Activated T-helper 17 cell treated with anti-CD3 and anti-CD28 coated beads, Interleukin-2, amount 50 U/mL, for 72 hours (primary cell): Measurements from ENCODE around the gene PRKCH. TPM values are rescaled to one million over a fixed set of nuclear protein-coding genes. Genes with fewer than 3 reads are reported as not detected.

Experiments used
- ATAC-seq: fragments of 150-1000 bp; cut with Tn5 transposase; replicated peaks from 2 replicates; pipeline ENCODE4 v1.10.0; 2021; ENCODE audit warnings: mild to moderate bottlenecking, moderate library complexity
- H3K27ac Mint-ChIP-seq: one replicate; pipeline ENCODE4 v1.8.0; 2022; ENCODE audit warnings: mixed read lengths
- H3K27me3 Mint-ChIP-seq: one replicate; pipeline ENCODE4 v1.8.0; 2022; ENCODE audit warnings: mixed read lengths
- H3K36me3 Mint-ChIP-seq: one replicate; pipeline ENCODE4 v1.8.0; 2022; ENCODE audit warnings: low read depth, mild to moderate bottlenecking, mixed read lengths
- H3K4me1 Mint-ChIP-seq: one replicate; pipeline ENCODE4 v1.8.0; 2022; ENCODE audit warnings: mixed read lengths
- H3K4me3 Mint-ChIP-seq: one replicate; pipeline ENCODE4 v1.8.0; 2022; ENCODE audit warnings: mild to moderate bottlenecking, mixed read lengths
- H3K9me3 Mint-ChIP-seq: one replicate; pipeline ENCODE4 v1.8.0; 2022; ENCODE audit warnings: mixed read lengths
- total RNA-seq, 2 donors: library from RNA; stranded (reverse); gene quantifications; one replicate each; pipeline ENCODE4 v1.2.3, GENCODE V29; 2022

PRKCH gene
- total RNA-seq, 2 donors from 2014 or later: 127 to 148 TPM

DNA sequence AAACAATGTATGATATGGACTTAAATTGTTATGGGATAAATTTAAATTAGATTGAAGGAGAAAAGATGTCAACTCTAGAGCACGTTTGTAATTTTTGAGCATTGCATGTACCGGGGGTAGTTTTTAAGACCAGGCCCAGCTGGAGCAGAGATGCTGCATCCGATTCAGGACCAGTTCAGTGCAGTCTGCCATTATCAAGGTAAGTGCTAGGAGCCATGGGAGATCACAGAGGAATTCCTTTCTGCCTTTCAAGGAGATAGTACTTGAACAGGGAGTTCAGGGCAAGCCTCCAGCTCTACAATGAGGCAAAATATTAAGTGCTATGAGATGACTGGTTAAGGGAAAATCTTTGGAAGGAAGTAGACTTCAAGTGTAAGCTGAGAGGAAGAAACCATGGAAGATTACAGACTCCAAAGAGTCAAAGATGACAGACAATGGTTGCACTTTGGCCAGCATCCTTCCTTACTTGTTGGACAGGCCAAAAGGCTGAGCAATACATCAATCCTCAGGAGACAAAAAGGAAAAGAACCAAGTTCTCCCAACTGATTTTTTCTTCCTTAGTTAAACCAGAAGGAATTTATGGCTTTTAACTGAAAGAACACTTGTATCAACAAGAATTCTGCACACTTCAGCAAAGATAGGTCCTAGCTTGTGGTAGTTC is 260.7 kb downstream of the PRKCH start:
- no peak for ATAC-seq
- Mint-ChIP-seq H3K27ac (no peak overlapping the region), H3K27me3 (no peaks in the 10 kb centered on the region)

DNA sequence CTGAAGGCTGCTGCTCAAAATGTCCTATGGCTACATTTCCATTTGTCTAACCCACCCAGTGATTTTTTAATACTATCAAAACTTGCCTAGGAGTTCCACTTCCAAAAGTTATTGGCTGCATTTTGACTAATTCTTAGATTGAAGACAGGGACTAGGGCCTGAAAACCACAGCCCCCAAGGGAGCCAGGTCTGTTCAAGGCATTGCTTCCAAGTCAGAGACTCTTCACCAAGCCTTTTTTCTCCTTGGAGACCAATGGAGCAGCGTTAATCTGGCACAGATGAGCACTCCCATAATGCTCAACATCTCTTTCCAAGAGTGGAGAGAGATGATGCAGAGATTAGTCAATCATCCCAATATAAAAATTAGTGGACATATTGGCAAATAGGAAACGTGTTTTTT is 261.4 kb downstream of the PRKCH start:
- Mint-ChIP-seq H3K27ac (no peak overlapping the region), H3K27me3 (no peaks in the 10 kb centered on the region), H3K36me3 (no peaks in the 10 kb centered on the region), H3K4me3 (no peak overlapping the region), H3K4me1 (peaks cover 5% of the 10 kb centered on the region), H3K9me3 (no peaks in the 10 kb centered on the region)
- ATAC-seq: no peak

More for the DNA sequence above, 260.7 kb downstream of the PRKCH start:
- H3K4me1 Mint-ChIP-seq: peaks cover 10% of the 10 kb centered on the region
- no peaks in the 10 kb centered on the region for H3K9me3 Mint-ChIP-seq
- no peak overlapping the region for H3K4me3 Mint-ChIP-seq
- no peaks in the 10 kb centered on the region for H3K36me3 Mint-ChIP-seq

DNA sequence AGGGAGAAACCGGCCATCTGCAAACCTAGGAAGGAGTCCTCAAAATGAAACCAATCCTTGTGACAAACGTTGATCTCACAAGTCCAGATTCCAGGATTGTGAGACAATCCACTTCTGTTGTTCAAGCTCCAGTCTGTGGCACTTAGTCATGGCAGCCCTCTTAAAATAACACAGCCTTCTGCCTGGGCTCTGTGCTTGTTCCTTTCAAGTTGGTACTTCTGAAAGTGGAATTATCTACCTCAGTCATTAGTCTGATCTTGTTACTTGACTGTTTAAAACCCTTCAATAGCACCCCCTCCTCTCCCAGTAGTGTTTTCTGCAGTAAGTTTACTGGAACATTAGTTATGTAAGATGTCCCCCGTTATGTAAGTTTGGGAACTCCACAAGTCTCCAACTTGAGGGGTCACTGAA is 263.0 kb downstream of the PRKCH start:
- Mint-ChIP-seq H3K36me3 (no peaks in the 10 kb centered on the region), H3K4me3 (no peak overlapping the region), H3K27ac (no peak overlapping the region), H3K9me3 (no peaks in the 10 kb centered on the region), H3K27me3 (no peaks in the 10 kb centered on the region), H3K4me1 (no peaks in the 10 kb centered on the region)
- ATAC-seq: no peak

DNA sequence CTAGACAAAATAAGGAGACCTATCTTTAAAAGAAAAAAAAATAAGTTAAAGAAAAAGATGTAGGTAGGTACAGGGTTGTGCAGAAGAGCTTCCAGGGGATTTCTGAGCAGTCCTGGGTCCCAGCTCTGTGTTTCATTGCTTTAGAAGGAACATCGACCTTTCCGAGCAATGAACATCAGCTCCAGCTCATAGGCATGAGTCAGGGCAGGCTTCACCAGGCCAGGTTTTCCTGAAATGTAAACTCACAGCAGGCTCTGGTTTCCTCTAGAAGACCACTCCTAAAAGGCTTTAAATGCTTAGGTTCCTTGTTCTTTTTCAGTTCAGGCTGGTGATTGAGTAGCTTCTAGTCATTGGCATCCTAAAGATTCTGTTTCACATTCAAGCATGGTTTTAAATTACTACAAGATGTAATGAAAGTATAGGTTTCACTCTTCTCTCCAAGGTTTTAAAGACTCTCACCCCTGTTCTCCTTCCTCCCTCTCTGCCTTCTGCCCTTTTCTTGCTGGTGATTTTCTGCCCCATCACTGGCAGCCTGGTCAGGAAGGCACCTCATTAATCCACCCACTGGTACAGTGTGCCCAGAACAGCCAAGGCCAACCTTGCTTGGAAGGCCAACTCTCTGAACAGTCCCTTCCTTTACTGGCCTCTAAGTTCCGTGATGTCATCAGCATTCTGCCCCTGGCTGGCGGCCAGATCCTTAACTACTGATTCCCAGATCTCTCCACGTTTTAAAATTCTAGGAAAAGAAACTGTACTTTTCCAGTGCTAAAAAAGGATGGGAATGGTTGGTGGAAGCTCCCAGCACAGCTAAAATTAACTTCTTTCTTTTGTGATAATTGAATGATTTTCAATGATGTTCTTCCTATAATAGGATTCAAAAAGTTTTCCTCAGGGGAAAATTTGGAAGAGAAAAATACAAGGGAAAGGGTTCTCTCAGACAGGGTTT is 264.5 kb downstream of the PRKCH start:
- Mint-ChIP-seq H3K9me3 (no peaks in the 10 kb centered on the region), H3K4me3 (no peak overlapping the region), H3K27me3 (no peaks in the 10 kb centered on the region), H3K27ac (no peak overlapping the region), H3K4me1 (no peaks in the 10 kb centered on the region), H3K36me3 (no peaks in the 10 kb centered on the region)
- ATAC-seq: no peak

DNA sequence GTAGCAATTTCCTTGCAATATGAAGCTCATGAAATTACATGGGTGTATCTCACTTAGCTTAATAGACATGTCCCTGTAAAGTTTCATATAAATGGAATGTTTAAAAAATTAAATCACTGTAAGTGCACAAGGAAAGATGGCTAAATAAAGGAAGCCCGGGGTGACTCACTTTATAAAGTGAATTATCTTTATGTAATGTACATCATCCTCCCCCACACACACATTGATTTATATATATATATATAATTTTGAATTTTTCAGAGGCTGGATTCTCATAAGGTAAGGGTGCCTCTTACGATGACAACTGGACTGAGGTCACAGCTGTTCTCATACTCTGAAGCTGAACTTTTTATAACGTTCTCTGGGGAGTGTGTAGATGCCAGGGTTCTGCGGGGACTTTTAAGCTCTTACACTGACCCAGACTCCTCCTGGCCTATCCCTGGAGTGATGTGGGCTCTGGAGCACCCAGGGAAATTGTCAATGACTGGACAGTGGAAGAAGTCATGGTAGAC is 265.2 kb downstream of the PRKCH start:
- no peaks in the 10 kb centered on the region for H3K9me3 Mint-ChIP-seq
- no peak overlapping the region for H3K4me3 Mint-ChIP-seq
- no peaks in the 10 kb centered on the region for H3K36me3 Mint-ChIP-seq
- H3K27ac Mint-ChIP-seq: no peak overlapping the region
- H3K27me3 Mint-ChIP-seq: no peaks in the 10 kb centered on the region
- no peaks in the 10 kb centered on the region for H3K4me1 Mint-ChIP-seq
- ATAC-seq: no peak

DNA sequence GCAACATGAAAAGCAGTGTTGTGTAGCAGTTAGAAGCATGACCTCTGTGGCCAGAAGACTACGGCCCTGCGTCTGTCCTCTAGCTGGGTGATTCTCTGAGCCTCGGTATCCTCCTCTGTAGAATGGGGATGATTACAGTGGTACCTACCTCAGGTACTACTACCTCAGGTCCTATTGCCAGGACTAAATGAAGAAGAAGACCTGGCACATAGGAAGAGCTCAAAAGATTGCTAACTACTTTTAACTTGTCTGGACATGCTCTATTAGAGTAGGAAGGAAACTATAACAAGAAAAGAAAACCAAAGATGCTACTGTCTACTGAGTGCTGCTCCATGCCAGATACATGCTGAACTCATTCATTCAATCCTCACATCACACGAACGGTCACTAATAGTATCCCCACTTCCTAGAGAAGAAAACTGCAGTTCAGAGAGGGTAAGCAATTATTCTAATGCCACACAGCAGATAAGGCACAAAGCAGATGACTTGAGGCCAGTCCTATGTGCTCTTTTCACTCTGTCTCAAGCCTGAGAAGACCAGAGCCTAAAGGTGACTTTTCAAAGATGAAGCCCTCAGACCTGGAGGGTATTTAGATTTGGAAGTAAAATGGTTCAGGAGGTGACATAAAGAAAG is 265.8 kb downstream of the PRKCH start:
- Mint-ChIP-seq H3K9me3 (no peaks in the 10 kb centered on the region), H3K4me3 (no peak overlapping the region), H3K27ac (no peak overlapping the region), H3K27me3 (no peaks in the 10 kb centered on the region), H3K36me3 (no peaks in the 10 kb centered on the region), H3K4me1 (peaks cover under 1% of the 10 kb centered on the region)
- ATAC-seq: no peak

DNA sequence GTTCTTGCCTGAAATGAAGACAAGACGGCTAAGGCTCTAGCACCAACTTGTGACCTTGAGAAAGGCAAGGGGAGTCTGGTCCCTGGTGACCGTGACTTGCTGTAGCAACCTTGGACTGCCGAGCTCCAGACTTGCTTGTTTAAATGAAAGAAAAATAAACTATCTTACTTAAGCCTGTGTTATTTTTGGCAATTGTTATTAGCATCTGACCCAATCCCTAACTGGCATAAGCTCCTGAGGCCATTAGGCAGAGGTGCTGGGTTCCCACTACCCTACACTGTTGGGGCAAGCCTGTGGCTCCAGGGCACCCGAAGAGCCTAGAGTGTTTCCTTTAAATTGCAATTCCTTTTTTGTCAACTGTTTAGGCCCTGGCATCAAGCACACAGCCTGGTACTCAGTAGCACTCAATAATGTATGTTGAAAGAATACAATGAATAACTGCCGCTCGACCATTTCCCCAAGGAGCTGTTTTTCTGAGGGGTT is 267.1 kb downstream of the PRKCH start:
- Mint-ChIP-seq H3K36me3 (no peaks in the 10 kb centered on the region), H3K9me3 (no peaks in the 10 kb centered on the region), H3K4me1 (peaks cover 6% of the 10 kb centered on the region)

DNA sequence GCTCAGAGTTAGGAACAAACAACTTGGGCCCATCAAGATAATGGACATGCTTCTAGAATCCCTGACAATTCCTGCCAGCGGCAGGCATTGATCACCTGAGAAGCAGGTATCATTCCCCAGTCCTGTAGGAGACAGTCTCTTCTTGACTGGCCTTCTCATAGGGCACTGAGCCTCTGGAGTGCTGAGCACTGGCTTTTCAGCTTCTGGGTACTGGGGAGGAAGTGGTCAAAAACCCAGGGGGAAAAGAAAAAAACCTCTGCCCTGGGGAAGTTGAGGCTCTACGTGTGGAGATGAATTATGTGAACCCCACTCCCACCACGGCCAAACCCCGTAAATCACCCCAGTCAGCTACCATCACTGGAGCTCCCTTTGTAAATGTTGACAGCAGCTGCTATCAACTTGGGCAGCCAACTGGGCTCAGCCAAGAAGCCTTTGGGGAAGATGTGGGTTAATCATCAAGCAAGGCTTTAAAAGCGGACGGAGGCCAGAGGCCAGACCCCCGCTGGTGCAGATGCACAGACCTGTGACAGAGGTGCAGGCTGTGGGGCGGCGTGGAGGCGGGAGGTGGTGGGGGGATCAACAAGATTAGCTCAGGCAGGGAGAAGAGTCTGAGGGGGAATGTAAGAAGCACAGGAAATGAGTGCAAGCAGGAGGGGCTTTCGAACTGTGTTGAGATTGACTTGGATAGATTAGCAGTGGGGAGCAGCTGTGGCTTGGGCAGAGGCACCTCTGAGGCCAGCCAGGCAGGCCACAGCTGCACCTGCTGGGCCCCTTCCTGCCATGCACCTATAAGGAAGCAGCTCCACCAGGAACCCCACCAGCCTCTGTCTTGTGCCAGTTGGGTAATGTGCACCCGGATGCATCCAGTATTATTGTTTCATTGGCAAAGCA is 268.6 kb downstream of the PRKCH start:
- no peak for ATAC-seq
- Mint-ChIP-seq H3K4me3 (no peak overlapping the region), H3K27me3 (no peaks in the 10 kb centered on the region), H3K4me1 (peaks cover 21% of the 10 kb centered on the region), H3K27ac (no peak overlapping the region), H3K9me3 (no peaks in the 10 kb centered on the region), H3K36me3 (peaks cover 6% of the 10 kb centered on the region)

More for the DNA sequence above, 267.1 kb downstream of the PRKCH start:
- ATAC-seq: no peak
- Mint-ChIP-seq H3K27ac (no peak overlapping the region), H3K27me3 (no peaks in the 10 kb centered on the region), H3K4me3 (no peak overlapping the region)

DNA sequence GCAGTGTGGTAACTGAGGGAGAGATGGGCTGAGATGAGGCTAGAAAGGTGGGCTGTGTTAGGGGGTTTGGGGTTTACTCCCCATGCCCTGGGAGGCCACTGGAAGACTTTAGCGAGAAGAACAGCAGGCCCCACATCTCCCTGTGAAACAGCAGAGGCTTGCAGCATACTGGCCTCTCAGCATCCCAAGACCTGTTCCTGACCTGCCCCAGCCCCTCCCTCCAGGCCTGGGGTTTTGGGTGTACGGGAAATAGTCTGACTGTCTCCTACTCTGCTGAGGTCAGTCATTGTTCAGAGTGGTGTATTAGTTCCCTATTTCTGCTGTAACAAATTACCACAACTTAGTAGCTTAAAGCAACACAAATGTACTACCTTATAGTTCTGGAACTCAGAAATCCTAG is 270.5 kb downstream of the PRKCH start:
- no peak for ATAC-seq
- Mint-ChIP-seq H3K36me3 (peaks cover 6% of the 10 kb centered on the region), H3K27me3 (no peaks in the 10 kb centered on the region), H3K27ac (no peak overlapping the region), H3K4me3 (no peak overlapping the region), H3K4me1 (peaks cover 35% of the 10 kb centered on the region), H3K9me3 (no peaks in the 10 kb centered on the region)

DNA sequence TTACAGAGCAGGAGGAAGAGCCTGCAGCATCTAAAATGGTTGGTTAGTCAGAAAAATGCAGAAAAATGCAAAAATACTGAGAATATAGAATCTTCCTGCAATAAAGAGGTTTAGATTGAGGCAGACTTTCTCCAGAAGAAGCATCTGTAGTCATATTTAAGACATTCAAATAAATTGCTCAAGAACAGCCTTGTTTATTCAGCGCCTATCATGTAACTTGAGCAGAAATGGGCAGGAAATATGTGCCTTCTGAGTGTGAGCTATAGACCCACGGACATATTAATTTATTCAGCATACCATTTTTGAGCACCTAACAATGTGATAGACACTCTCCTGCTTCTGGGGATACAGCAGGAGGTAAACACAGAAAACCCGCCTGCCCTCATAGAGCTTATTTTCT is 272.0 kb downstream of the PRKCH start:
- H3K9me3 Mint-ChIP-seq: no peaks in the 10 kb centered on the region
- peaks cover 6% of the 10 kb centered on the region for H3K36me3 Mint-ChIP-seq
- H3K27ac Mint-ChIP-seq: peak overlapping the region; percentile 94
- H3K27me3 Mint-ChIP-seq: no peaks in the 10 kb centered on the region
- peak overlapping the region; percentile 44 for H3K4me3 Mint-ChIP-seq
- H3K4me1 Mint-ChIP-seq: peaks cover 40% of the 10 kb centered on the region
- ATAC-seq: no peak

DNA sequence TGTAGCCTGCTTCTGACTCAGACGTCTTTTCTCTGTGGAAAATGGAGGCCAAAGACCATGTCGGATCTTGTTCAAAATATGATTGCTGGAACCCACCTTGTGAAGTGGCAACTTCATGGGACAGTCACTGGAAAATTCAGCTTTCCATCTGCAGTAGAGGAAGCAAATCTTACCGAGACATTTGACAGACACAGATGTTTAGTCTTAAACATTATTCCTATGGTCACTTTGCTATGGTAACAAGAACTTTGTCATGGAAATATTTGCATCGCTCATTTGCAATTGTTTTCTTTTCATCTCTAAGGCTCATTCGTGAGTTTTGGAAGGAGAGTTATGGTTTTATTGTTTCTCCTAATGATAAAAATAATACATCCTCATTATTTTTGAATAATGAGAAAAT is 275.6 kb downstream of the PRKCH start:
- Mint-ChIP-seq H3K36me3 (peaks cover 6% of the 10 kb centered on the region), H3K27ac (peak overlapping the region; percentile 59), H3K9me3 (no peaks in the 10 kb centered on the region), H3K4me1 (peaks cover 50% of the 10 kb centered on the region), H3K27me3 (no peaks in the 10 kb centered on the region), H3K4me3 (peak overlapping the region; percentile 14)
- ATAC-seq: no peak

DNA sequence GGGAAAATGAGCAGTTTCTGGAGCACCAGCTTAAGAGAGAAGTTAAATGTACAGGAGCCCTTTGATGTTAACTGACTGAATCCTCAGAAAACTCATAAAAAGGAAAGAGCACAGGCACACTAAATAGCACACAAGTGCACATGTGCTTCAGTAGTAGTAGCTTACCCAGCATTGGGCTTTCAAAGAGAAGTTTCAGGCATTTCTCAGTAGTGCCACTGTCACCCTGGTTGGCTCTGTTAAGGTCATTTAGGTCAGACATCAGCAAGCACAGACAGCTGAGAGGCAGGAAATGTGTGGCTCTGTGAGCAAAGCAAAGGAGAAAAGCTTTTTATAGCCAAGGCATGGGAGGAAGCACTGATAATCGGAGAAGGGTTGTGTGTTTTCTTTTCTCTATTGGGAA is 277.6 kb downstream of the PRKCH start:
- peak; percentile 48 for ATAC-seq
- Mint-ChIP-seq H3K9me3 (no peaks in the 10 kb centered on the region), H3K27me3 (no peaks in the 10 kb centered on the region), H3K27ac (peak overlapping the region; percentile 43), H3K36me3 (peaks cover 6% of the 10 kb centered on the region), H3K4me1 (peaks cover 38% of the 10 kb centered on the region), H3K4me3 (peak overlapping the region; percentile 47)

DNA sequence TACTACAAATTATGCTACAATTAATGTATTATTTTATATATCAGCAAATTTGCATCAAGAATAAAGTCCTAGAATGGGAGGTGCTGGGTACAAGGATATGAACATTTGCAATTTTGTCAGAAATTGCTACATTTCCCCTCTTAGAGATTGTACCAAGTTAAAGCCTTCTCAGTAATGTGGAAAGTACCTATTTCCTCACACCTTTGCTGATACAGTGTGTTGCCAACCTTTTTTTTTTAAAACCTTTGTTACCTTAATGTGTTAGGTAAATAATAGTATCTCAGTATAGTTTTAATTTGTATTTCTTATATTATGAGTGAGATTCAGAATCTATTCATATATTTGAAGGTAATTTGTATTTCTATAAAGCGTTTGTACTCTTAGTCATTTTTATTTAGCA is 278.6 kb downstream of the PRKCH start:
- H3K4me3 Mint-ChIP-seq: no peak overlapping the region
- peaks cover 29% of the 10 kb centered on the region for H3K4me1 Mint-ChIP-seq
- H3K27me3 Mint-ChIP-seq: no peaks in the 10 kb centered on the region
- ATAC-seq: no peak
- peaks cover under 1% of the 10 kb centered on the region for H3K36me3 Mint-ChIP-seq
- H3K27ac Mint-ChIP-seq: no peak overlapping the region
- H3K9me3 Mint-ChIP-seq: no peaks in the 10 kb centered on the region
